HG03196 (cell line): ENCODE measurements around the gene PLEKHA6.

Source experiments
- ATAC-seq: cut with Tn5 transposase; IDR thresholded peaks from one replicate; pipeline ENCODE4 v1.9.1; 2021; ENCODE audit not compliant: unreplicated experiment

The PLEKHA6 gene

DNA sequence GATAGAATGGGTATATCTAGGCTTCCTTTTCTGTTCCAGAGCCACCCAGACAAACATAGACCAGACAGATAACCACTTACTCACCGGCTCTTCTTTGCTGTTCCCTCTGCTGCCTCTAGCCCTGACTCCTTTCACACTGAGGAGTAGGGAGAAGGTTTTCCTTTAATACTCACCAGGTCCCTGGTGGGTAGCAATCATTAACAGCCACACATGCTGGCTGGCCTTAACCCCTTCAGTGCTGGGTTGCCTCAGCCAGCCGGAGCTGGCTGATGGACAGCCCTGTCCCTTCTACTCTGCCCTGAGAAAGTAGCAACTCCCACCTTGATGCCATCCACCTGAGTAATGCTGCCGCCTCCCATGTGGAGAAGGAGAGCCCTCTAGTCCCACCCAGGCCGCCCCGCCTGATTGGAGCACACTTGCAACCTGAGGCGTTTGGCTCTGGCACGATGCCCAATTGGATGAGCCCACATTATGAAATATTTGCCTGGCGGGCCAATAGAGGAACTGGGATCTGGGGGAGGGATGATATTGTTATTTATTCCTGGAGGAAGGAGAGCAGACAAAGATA is 71.6 kb downstream of the PLEKHA6 start:
- no peak for ATAC-seq

DNA sequence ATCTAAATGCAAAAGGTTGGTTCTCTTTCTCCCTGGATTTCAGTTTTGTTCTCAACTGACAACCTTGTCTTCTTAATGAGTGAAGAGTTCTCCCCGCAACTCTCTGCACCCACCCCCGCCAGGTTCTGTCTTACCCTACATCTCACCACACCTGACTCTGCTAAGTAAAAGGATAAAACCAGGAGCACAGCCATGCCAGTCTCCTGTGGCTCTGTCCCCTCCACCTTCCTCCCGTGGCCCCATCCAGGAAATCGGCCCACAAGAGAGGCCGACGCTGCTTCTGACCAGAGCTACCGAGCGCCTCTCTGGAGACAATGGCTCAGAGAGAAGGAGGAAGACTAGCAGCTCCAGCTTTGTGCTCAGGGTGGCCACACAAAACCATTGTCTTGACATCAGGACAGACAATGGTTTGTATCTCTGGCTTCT is 72.2 kb downstream of the PLEKHA6 start:
- ATAC-seq = no peak

DNA sequence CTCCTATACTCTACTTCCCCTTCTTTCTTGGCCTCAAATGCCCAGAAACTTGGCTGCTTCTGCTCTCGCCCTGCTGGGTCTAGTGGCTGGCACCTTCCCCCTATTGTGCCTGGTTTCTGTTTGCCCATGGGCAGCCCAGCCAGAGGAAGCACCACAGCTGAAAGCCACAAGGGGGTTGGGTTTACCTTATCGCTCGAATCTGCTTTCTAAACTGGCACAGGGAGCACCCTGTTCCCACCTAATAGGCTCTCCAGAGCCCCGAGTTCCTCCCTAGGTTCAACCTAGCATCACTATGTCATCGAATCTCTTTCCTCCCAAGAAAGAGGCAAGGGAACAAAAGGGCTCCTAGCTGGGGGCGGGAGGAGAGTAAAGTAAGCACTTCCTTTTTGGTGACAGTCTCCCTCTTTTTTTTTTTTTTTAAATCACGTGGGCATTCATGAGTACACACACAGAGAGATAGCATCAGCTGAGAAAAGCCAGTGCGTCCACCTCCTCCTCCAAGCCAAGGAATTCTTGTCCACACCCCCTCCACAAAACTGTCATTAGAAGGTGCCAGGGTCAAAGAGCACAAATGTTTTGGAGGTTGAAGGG is 72.8 kb downstream of the PLEKHA6 start:
- ATAC-seq = no peak

DNA sequence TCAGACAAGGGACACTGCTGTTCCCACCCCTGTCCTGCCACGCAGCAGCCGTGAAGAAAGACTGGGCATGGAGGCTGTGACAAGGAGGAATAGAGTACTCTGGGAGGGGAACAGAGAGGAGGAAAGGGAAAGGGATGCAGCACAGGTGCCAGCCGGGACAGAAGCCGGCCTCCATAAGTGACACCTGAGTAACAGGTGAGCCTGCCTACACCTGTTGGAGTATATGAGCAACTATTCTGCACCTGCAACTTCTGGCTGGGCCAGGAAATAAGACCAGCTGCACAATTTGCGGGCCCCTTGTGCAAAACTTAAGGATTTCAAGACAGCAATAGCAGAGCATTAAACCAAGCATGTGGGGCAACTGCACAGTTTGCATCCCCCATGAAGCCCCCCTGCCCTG is 73.4 kb downstream of the PLEKHA6 start:
- no peak for ATAC-seq

DNA sequence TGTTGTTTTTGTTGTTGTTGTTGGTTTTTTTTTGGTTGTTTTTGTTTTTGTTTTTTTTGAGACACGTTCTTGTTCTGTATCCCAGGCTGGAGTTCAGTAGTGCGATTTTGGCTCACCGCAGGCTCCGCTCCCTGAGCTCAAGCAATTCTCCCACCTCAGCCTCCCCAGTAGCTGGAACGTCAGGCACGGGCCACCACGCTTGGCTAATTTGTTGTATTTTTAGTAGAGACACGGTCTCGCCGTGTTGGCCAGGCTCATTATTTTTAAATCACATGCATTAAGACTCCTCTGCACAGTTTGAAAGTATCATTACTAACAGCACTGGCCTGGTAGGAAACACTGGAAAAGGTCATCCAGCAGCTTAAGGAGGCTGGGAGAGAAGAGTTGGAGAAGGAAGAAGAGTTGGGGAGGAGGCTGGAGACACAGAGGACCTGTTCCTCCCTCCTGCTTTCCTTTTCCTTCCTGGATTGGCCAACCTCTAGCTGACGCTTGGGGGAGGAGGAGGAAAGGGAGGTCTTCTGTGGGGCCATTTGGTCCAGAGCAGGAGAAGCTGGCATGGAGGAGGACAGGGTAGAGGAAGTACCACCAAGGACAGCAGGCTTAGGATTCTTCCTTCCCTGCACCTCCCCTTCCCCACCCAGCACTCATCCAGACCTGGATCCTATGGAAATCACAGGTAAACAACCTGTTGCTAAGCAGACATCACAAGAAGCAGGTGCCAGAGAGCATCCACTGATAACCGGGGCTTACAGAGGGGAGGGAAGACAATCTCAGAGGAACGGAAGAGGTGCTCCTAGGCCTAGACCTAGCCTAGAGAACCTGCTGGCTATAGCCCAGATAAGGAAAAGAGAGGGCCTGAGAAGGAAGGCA is 74.1 kb downstream of the PLEKHA6 start:
- ATAC-seq = no peak

DNA sequence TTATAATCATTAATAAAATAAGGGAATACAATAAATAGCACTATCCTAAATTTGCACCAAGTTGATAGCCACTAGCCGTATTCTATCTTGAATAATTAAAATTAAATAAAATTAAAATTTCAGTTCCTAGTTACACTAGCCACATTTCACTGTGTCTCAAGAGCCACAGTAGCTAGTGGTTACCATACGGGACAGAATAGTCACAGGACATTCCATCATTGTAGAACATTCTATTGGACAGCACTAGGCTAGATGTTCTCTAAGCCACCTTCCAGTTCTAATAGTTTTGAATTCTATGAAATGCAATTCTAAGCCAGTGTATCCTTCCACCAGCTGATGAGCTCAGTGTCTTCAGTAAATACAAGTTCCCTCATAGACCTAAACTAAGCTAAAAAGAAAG is 74.8 kb downstream of the PLEKHA6 start:
- ATAC-seq = no peak

DNA sequence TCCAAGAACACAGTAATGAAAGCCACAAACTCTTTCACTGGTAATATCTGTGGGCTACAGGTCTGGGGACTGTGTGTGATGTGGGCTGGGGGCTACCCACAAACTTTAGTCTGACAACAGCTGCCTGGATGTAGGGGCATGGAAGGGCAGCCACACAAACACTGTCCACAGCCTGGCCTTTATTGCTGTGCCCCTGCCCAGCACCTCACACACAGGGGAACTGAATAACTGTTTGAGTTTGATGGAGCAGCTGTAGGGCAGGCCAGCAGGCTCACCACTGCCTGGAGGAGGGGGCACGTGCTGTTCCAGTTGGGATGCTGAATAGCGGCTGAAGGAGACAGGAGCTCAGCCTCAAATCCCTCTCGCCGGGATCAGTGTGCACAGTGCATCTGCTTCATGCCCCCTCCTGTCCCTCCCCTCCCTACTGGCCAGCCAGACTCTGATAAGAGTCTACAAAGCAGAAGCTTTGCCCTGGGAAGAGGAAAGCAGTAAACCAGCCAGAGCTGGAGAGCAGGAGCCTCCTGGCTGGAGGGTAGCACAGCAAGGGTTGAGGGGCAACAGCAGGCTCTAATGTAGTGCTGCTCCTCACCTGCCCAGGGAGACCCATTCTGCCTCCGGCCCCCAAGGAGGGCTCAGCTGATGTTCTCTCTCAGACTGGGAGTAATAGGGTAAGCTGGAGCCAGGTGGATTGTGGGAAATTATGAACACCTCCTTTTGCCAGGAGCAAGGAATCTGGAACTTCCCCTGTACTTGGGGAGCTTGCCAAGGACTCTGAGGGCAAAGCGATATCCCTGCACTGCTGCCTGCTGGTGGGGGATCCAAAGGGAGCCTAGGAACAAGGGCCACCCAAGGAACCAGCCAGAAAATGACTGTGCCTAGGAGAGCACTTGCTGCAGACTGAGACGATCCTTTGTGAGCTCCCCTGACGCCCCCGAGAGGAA is 75.7 kb downstream of the PLEKHA6 start:
- ATAC-seq = no peak

DNA sequence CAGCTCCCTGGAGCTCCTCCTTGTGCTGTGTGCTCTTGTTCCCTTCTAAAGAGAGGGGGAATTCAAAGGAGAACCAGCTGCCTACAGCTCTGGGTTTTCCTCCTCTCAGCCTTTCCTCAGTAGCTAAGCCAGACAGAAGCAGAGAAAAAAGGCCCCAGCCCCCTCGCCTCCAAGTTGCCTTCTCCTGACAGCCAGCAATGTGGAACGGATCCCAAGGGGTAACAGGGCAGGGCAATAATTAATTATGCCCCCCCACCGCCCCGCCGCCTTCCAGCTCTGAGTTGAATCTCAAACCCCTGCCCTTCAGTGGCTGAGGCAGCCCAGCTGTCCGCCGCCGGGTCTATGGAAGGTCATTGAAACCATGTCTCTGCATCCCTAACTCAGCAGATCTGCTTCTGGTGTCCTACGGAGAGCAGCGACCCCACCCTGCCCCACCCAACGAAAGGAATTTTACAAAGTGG is 76.9 kb downstream of the PLEKHA6 start:
- no peak for ATAC-seq

DNA sequence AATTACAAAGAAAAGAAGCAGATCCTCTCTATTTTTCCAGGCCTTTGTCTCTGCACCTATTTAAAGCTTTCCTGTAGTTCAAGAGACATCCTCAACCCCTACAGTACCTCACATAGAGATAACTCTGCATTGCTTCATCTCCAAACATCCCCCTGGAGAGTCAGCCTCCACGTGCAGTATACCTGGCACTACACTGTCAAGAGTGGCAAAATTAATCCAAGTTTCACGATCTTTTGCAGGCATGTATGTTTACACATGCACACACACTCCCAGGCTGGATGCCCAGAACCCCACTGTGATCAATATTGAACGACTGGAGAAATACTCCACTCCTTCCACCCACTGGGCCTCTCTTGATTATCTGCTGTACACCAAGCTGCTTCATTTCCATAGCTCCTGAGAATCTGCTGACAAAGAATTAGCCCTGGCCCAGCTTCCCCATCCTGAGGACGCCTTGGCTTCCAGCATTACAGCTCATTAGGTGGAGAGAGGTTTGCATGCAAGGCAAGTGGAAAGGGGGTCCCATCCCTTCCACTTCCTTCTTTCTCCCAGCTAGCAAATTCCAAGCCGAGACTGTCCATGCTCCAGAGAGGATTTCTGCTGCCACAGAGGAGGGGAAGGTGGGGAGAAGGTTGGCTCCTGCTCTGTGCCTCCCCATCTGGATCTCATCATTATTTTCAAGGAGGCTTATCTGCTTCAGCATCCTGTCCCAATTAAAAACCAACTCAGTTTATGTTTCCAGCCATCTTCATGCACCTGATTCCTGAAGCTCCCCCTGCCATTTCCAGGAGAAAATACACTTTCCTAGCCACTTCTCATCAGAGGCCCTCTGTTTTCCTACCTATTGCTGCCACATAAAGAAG is 79.4 kb downstream of the PLEKHA6 start:
- ATAC-seq = no peak

DNA sequence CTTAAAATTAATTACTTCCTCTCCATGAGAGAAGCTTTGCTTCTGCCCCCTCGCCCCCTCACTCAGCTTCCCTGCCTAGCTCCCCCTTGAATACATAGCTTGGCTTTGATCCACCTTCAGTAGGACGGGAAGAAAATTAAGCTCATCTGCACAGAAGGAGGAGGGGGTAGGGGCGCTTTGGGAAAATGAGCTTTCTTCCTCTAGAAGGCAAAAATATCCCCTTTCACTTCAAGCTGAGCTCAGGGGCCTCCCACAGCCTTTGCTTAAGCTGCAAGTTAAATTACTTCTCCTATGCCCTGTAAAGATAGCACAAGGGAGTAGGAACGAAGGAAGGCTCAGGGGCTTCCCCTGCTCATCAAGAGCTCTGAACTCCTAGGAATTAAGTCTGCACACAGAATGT is 80.8 kb downstream of the PLEKHA6 start:
- no peak for ATAC-seq

DNA sequence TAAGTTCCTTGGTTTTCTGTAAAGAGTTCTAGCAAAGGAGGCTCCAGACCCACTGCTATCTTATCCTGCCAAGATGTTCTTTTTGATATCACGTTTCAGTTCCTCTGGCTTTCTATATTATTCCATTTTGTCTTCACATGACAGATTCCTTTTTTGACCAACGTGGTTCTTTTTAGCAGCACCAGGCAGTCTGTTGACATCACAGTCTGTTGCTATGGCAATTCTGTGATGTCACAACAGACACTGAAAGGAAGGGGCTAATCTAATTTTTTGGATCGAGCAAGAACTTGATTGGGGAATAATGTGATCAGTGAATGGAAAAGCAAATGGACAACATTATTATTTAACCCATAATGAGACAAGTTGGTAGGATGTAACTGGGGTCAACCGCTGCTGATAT is 81.5 kb downstream of the PLEKHA6 start:
- ATAC-seq = no peak

DNA sequence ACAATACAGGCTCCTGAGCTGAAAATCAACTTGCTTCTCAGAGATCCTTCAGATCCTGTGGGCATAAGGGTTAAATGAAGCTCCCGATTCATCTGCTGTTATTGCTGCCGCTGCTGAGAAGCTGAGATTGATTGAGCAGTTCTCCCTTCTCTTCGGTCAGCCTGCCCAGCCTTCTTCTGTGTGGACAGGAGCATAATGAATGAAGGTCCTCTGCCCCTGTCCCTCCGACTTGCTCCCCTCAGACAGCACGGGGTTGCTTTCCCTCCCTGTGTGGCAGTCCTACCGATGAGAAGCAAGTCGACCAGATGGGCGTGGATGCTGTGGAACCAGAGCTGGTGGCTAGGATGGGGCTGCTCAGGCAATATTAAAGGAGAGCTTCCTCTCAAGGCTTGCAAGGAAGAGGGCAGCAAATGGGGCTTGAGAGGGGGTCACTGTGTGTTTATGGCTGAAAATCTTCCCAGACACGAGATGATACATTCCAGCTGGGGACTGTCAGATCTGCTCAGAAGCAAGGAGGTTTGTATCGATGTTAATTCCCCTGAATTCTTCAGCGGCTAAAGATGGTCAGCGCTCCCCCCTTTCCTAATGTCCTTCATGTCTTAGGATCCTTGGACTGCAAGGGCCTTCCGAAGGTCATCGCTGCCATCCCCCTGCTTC is 82.0 kb downstream of the PLEKHA6 start:
- no peak for ATAC-seq

DNA sequence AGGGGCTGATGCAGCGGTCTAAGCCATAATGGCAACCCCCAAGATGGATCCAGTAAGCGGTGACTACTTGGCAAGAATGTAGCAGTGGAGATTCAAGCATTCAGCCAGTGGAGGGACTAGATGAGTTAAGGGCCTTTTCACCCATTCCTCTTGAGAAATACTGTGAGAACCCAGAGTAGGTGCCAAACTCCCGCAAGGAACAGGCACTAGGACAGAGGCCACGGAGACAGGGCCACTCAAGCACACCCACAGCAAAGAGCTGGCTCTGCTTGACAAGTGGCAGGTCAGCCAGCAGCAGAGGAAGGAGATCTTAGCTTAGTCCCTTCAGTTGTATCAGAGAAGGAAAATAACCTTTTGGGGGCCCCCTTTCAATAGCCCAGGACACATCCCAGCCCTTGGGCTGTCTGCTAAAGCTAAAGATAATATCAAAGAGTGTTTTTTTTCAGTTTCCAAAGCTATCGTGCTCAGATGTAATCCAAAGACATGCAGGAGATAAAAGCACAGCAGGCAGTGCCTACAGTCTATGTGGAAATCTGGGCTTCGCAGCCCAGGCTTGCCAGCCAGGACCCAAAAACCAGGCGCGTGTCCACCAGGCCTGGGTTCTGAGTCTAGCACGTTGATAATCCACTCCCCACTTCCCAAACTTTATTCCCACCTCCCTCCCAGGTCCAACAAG is 83.9 kb downstream of the PLEKHA6 start:
- no peak for ATAC-seq

DNA sequence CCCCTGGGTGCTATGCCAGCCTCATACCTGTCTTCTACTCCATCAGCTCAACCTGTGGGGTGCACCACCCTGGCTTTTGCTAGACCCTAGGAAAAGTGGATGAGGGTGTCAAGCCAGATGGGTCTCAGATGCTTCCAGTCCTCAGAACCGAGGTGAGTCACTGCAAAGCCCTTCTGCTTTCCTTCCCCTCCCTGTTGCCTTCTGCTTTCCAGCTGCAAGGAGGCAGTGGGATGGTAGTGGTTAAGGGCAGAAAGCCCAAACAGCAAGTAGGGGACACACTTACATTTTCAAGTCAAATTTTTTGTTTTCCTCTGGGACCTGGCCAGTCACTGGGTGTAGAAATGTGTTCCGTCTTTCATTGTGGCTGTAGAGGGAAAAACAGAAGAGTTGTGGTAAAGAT is 85.3 kb downstream of the PLEKHA6 start:
- ATAC-seq = no peak

DNA sequence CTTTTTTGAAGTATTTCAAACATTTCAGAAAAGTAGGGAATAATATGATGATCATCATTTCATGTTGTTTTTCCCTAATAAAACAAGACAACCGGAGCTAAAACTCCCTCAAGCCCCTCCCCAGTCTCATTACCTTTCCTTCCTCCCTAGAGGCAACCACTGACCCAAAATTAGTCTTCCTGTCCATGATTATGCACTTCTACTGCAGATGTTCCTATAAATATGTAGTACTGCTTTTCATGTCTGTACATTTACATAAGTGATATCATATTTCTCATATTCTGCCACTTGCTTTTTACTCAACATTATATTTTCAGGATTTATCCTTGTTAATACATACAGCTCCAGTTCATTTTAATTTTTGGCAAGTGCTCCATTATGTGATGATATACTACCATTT is 87.2 kb downstream of the PLEKHA6 start:
- ATAC-seq = no peak

DNA sequence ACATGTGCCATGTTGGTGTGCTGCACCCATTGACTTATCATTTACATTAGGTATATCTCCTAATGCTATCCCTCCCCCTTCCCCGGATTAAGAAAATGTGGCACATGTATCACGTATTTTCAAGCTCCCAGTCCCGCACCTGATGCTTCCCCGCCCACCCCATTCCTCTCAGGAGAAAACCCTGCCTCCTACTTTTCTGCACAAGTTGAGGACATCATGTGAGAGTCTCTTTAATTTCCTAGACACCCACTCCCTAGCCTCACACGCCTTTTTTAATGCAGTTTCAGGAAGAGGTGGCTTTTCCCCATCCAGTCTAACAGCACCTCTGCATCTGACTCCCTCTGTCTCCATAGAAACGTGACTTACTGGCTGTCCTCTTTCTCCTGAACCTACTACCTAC is 87.8 kb downstream of the PLEKHA6 start:
- no peak for ATAC-seq

DNA sequence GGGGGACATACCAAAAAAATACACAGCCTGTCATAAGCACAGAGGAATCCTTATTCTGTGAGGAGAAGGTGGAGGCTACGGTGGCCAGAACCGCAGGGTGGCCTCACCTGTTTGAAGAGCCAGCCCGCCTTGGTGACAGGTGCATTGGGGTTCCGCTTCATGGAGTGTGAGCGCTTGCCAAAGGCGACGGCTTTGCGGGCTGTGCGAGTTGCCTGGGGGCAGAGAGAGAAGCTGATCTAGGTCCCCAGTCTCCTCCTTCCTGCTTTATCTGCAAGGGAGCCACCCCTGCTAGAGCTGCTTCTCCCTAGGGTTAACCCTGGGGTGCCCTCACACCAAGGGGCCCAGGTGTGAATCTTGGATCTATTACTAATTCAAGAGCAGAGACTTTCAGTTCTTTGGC is 91.6 kb downstream of the PLEKHA6 start:
- ATAC-seq = no peak

DNA sequence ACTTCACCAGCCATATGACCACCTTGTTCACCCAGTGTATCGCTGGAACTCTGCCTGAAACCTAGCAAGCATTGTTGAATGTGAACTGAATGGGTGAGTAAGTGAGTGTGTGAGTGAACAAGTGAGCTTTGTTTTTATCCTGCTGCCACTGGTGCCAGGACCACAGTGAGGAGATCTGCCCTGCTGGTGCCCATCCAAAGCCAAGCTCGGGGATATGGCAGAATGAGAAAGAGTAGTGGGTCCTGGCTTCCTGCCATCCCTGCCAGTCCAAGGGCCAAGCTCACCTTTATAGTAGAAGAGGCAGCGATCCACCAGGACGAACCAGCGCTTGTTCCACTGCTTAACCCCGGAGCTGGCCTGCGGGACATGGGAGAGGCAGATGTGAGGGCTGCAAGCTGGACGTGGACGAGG is 92.5 kb downstream of the PLEKHA6 start:
- no peak for ATAC-seq

DNA sequence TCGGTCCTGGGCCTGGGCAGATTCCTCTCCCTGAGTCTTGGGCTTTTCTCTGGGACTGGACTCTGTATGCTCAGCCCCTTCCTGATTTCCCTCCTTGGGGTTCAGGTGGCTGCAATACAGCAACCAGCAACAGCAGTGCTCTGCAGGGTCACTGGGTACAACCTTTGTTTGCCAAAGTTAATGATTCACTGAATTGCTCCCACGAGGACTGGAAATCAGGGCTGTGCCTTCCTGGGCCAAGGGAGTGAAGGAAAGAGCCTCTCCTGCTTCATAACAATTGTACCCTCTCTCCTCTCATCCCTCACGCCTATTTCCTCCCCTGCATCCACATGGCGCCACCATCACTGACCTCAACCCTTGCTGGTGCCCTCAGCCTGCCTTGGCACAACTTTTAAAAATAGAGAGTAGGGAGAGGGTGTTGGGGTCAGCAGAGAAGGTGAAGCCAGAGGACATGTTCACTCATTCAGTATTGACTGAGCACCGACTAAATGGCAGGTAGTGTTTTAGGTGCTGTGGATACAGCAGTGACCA is 93.2 kb downstream of the PLEKHA6 start:
- ATAC-seq = no peak
